ENCODE measurements around the gene SMIM35.
A peak's percentile ranks its signal among the peaks of the same experiment; 100 is the strongest.

Gene SMIM35

GRCh38 chr11:118002541-118003423, 84.0 kb downstream of the SMIM35 start:
- DNase-seq (ENCODE audit: low read depth): peak; percentile 75

GRCh38 chr11:118002010-118002540, 84.7 kb downstream of the SMIM35 start:
- DNase-seq (ENCODE audit: low read depth): peak; percentile 66

GRCh38 chr11:118001494-118001971, 85.2 kb downstream of the SMIM35 start:
- no peak for DNase-seq (ENCODE audit: low read depth)

- no peak for DNase-seq (ENCODE audit: low read depth)
These were observed 85.9 kb downstream of the SMIM35 start for GRCh38 chr11:118000850-118001228.

DNA sequence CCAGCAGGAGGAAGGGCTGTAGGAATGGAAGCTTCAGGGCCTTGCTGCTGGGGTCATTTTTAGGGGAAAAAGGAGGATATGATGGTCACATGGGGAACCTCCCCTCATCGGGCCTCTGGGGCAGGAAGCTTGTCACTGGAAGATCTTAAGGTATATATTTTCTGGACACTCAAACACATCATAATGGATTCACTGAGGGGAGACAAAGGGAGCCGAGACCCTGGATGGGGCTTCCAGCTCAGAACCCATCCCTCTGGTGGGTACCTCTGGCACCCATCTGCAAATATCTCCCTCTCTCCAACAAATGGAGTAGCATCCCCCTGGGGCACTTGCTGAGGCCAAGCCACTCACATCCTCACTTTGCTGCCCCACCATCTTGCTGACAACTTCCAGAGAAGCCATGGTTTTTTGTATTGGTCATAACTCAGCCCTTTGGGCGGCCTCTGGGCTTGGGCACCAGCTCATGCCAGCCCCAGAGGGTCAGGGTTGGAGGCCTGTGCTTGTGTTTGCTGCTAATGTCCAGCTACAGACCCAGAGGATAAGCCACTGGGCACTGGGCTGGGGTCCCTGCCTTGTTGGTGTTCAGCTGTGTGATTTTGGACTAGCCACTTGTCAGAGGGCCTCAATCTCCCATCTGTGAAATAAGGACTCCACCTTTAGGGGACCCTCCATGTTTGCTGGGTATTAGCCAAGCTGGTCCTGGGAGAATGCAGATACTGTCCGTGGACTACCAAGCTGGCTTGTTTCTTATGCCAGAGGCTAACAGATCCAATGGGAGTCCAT, 86.5 kb downstream of the SMIM35 start:
- no peak for DNase-seq (ENCODE audit: low read depth)

DNA sequence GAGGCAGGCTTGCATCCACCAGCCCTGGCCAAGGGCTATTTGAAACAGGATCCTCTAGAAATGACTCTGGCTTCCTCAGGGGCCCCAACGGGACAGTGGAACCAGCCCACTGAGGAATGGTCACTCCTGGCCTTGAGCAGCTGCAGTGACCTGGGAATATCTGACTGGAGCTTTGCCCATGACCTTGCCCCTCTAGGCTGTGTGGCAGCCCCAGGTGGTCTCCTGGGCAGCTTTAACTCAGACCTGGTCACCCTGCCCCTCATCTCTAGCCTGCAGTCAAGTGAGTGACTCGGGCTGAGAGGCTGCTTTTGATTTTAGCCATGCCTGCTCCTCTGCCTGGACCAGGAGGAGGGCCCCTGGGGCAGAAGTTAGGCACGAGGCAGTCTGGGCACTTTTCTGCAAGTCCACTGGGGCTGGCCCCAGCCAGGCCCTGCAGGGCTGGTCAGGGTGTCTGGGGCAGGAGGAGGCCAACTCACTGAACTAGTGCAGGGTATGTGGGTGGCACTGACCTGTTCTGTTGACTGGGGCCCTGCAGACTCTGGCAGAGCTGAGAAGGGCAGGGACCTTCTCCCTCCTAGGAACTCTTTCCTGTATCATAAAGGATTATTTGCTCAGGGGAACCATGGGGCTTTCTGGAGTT, 87.3 kb downstream of the SMIM35 start:
- no peak for DNase-seq (ENCODE audit: low read depth)

DNA sequence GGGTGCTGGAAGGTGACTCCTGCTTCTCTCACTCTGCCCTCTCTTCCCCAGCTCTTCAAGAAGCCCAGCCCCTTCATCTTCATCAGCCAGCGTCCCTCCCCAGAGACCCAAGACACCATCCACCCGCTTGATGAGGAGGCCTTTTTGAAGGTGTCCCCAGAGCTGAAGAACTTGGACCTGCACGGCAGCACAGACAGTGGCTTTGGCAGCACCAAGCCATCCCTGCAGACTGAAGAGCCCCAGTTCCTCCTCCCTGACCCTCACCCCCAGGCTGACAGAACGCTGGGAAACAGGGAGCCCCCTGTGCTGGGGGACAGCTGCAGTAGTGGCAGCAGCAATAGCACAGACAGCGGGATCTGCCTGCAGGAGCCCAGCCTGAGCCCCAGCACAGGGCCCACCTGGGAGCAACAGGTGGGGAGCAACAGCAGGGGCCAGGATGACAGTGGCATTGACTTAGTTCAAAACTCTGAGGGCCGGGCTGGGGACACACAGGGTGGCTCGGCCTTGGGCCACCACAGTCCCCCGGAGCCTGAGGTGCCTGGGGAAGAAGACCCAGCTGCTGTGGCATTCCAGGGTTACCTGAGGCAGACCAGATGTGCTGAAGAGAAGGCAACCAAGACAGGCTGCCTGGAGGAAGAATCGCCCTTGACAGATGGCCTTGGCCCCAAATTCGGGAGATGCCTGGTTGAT, 88.0 kb downstream of the SMIM35 start:
- no peak for DNase-seq (ENCODE audit: low read depth)

DNA sequence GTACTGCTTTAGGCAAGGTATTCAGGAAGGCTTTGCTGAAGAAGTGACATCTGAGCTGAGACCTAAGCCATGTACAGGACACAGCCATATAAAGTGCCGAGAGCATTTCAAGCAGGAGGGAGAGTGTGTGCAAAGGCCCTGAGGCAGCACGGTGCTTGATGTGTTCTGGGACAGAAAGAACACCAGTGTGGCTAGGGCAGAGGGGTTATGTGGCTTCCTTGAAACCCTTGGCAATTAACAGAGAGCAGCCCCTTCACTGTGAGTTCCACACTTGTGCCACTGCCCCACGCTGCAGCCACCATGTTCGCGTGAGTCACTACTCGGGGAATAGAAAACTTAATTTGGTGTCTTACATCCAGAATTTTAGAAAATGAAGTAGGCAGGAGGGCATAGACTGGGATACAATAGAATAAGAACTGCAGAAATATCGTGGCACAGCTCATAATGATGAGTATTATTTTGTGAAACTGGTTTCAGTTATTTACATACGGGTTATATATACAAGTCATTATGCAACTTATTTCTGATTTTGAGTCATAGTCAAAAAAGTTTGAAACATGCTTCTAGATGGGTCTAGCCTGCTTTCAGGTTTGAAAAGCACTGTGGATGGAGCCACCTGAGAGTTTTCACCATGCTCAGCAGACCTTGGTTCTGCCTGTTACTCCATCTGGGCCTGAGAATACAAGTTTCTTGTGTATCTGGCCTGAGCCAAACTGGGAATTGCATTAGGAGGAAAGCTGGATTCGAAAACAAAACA, 88.8 kb downstream of the SMIM35 start:
- no peak for DNase-seq (ENCODE audit: low read depth)

- no peak for DNase-seq (ENCODE audit: low read depth)
These were observed 89.4 kb downstream of the SMIM35 start for GRCh38 chr11:117997406-117997805.

GRCh38 chr11:117996058-117996457, 90.7 kb downstream of the SMIM35 start:
- DNase-seq (ENCODE audit: low read depth): no peak

GRCh38 chr11:117995472-117995871, 91.3 kb downstream of the SMIM35 start:
- no peak for DNase-seq (ENCODE audit: low read depth)

GRCh38 chr11:117993988-117994745, 92.6 kb downstream of the SMIM35 start:
- no peak for DNase-seq (ENCODE audit: low read depth)

GRCh38 chr11:117992620-117993019, 94.1 kb downstream of the SMIM35 start:
- DNase-seq (ENCODE audit: low read depth): no peak

DNA sequence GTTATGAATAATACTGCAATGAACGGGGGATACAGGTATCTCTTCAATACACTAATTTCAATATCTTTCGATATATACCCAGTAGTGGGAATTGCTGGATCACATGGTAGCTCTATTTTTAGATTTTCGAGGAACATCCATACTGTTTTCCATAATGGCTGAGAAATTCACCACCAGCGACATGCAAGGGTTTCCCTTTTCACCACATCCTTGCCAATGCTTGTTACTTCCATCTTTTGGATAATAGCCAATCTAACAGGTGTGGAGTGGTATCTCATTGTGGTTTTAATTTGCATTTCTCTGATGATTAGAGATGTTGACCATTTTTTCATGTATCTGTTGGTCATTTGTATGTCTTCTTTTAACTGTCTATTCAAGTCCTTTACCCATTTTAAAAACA, 94.6 kb downstream of the SMIM35 start:
- no peak for DNase-seq (ENCODE audit: low read depth)

- no peak for DNase-seq (ENCODE audit: low read depth)
These were observed 97.2 kb downstream of the SMIM35 start for GRCh38 chr11:117989351-117990102.

- peak; percentile 58 for DNase-seq (ENCODE audit: low read depth)
These were observed 99.7 kb downstream of the SMIM35 start for GRCh38 chr11:117986981-117987574.

DNA sequence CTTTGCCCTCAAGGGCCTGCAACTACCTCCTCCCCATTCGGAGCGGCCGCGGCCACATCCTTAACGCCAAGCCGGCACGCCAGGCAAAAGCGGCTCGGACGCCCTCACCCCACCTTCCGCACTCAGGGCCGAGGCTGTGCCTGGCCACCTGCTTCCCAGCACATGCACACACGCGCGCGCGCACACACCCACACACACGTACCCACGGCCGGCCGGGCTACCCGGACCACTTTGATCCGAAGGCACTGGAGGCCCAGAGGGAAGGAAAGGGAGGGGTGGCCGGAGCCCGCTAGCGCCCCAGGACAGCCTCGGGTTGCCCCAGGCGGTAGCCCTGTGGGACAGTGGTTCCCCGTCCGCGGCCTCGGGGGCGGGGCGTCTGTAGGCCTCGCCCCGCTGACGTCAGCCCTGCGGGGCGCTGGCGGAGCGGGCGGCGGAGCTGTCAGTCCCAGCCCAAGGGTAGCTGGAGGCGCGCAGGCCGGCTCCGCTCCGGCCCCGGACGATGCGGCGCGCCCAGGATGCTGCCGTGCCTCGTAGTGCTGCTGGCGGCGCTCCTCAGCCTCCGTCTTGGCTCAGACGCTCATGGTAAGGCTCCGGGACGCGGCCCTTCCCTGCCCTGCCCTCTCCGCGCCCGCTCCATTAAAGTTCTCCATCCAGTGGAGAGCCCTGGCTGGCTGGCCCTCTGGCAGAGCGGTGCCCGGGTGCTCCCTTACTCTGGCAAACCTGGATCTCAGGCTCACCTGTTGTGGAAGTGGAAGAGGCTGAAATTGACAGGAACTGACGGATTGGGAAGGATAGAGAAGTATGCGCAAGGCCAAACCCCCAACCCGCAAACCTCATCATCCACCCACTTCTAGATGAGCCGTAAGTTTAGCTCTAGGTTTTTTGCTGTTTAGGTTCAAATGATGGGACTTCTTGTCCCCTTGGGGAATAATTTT, 100.5 kb downstream of the SMIM35 start, which contains the start of gene IL10RA:
Gene IL10RA (plus strand): TSS at position 442 of the 935 bp plus-strand sequence. CDS start 74 bp downstream, at position 516.
- peak; percentile 90 for DNase-seq (ENCODE audit: low read depth)

- no peak for DNase-seq (ENCODE audit: low read depth)
These were observed 102.3 kb downstream of the SMIM35 start for GRCh38 chr11:117984476-117984875.

All from activated T-cell treated with anti-CD3 and anti-CD28 coated beads for 48 hours (primary cell).